Superior temporal gyrus (tissue), 1 donor: ENCODE results near the gene HPSE2.

Experiments used
- DNase-seq: peaks from one replicate; pipeline ENCODE4 v3.0.0-alpha.2; 2016; ENCODE audit errors: extremely low spot score

The HPSE2 gene

DNA sequence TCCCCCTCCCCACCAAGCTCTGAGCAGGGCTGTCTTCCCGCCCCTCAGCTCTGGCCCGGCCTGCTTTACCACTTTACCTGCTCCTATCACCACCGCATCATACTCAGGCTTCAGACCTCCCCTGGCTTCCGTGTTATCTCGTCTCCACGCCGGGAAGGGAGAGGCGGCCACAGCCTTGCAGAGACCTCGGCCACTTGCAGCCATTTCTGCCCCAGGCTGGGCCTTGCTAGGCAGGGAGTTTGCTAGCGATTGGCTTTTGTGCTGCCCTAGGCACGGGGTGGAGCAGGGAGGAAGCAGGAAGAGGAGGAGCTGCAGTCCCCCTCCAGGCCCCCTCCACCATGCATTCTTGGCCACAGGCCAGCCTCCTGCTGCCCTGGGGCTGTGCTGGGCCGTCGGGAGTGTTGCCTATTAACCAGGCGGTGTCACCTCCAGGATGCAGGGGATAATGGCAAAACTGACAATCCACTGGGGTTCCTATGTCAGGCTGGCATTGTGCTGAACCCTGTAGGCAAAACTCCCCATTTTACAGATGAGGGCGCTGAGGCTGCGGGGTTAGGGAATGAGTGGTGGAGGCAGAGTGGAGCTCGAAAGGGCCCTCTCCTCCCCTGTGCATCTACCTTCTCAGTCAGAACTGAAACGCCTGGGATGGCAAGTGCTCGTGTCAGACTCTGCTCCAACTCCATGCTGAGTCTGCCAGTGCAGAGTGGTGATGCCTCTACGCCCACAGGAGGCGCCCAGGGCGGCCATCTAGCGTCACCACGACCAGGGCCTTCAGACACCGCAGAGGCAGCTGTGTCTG lies 820.5 kb downstream of the HPSE2 start, which contains the start of gene PYROXD2:
TSS of gene PYROXD2 (minus strand) at position 251 of the 799 bp plus-strand sequence. CDS start at position 204, 47 bp downstream.
- peak; percentile 78 for DNase-seq

DNA sequence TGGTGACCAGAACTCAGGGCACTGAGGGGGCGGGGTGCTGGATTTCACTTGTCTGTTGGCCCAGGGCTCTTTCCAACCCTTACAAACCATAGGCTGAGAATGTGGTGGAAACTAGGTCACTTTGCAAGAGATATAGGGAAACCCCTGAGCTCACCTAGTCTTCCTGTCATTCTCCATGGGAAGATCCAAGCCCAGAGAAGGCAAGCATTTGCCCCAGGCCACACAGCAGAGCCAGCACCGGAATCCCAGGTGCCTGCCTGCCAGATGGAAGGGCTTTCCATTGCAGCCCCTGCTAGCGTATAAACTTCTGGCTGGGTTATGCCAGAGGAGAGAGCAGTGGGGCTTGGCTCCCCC lies 821.1 kb downstream of the HPSE2 start:
- no peak for DNase-seq

DNA sequence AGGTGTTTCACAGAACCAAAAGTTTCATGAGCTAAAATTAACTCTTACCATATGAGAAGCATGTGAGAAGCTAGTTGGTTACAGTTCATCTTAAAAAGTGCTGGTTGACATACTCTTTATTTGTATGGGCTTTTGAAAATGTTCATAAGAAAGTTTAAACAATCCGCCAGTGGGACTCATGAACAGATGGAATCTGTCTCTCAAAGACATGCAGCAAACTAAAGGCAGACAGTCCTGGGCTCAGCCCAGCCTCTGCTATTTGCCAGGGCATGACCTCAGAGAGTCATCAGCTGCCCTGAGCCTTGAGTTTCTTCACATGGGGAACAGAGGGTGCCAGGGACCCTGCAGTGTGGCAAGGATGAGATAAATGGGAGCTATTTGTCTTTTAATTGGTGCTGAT lies 823.9 kb downstream of the HPSE2 start:
- DNase-seq: no peak

DNA sequence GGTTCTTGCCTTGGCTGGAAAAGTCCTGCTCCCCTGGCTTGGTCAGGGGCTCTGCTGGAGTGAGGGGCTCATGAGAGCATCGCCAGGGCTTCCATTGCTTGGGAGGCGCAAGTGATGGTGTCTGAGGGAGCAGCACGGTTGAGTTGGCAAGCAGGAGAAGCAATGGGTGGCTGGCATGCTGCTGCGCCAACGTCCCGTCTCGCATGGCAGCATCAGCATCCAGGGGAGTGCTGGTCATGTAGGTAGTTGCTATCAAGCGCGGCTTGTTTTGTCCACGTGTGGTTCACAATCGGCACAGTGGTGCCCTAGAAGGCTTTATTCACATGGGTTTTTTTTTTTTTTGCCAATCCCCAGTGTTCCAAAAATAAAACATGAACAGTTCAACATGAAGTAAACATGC lies 824.5 kb downstream of the HPSE2 start:
- DNase-seq: no peak

DNA sequence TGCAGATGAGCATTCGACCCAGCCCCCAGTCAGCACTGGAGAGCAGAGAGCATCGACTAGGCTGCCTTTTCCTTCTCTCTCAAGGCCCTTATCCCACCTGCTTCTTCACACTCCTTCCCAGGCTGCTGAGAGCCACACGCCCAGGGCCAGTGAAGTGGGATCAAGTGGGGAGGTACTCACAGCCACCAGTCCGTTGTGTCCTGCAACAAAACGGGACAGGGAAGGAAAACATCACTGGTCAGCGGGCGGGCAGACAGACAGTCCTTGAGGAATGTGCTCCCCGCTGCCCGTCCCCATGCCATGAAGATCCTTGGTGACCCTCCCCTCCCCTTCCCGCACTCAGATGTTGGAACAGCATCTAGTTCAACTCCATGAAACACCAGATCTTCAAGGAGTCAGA lies 824.9 kb downstream of the HPSE2 start:
- DNase-seq: no peak

DNA sequence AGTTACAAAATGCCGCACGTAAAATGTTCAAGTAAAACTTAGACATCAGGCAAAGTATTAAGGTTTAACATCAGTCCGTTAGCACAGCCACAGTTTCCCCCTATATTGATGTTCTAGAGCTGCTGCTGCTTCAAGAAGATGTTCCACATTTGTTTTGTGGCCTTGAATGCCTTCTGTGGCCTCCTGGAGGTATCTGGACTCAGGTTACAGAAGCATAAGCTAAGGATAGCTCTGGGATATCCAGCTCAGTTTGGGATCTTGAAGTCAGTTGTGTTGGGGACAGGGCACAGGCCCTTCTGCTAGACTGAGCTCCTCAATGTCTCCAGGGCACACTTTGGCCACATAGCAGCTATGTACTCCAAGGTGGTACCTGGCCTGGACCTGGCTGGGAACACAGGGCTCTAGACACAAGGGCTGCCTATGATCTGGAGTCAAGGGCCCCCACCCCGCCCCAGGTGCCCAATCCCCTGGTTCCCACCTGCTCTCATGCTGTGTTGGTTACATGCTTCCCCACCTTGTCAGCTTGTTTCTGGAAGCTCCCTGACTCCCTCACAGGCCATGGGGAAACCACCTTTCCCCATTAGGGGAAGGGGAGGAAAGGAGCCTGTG lies 825.4 kb downstream of the HPSE2 start:
- no peak for DNase-seq

DNA sequence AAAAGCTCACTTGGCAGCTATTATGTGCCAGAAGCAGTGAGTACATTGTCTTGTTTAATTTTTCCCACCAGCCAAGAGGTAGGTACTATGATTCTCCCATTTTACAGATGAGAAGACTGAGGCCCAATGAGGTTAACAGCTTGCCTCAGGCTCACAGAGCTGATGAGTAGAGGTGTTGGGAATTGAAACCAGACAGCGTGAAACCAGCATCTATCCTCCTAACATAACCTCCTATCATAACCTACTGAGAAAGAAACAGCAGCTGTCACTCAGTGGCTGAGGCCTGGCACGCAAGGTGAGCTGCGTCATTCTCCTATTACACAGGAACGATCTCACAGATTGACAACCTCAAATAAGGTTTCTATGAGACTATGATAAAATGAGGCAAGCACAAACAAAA lies 826.9 kb downstream of the HPSE2 start:
- DNase-seq: no peak

DNA sequence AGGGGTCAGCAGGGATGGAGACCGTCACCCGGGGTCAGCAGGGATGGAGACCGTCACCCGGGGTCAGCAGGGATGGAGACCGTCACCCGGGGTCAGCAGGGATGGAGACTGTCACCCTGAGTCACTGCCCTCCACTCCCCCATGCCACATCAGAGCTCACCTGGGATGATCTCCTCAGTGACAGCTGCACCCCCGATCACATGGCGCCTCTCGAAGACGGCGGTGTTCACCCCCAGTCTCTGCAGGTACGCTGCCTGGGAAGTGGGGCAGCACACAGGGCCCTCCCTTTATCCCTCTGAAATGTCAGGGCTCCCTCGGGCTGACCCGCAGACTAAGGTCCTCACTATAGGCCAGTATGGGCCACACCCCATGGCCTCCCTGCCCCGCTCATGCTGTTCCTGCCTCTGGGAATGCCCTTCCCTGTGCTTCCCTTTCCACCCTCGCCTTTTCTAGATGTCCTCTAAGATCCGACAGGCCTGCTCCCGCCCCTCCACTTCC lies 827.9 kb downstream of the HPSE2 start:
- no peak for DNase-seq
